ENCODE results near the gene RFX2. TPM values are rescaled to one million over a fixed set of nuclear protein-coding genes. Genes with fewer than 3 reads are reported as not detected.

The RFX2 gene
- total and polyA plus RNA-seq, 9 of the 15 experiments (the other 6 are each of a cell fraction or from before 2014, with no cell fraction given): 3.6 to 18.7 (median 8.7) TPM

DNA sequence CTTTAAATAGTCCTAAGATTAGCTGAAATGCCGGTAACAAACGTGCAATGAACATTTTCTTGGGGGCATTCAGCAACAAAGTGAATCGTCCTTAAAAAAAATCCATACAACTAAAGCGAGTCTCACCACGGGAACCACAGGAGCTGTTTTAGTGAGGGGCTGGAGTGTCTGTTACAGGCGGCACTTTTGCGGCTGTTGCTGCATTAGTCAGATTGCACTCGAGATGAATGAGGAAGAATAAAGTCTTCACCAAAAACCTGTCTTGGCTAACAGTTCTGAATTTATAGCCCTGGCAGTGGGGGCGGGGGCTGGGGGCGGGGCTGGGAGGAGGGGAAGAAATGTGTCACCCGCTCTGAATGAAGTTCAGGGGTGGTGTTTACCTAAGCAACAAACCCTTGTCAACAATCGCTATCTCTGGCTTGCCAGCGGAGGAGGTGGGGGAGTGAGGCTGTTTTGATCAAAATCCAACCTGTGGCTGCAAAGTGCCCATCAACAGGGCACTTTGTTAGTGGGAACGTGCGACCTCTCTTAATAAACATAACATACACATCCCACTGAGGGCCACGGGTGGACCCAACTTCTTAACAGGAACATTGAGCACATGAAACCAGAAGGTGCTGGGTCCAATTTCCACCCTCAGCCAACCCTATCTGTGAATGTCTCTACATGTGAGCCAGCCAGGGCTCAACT lies 44.5 kb downstream of the RFX2 start (continued):
- TF ChIP-seq, protein P1, sequence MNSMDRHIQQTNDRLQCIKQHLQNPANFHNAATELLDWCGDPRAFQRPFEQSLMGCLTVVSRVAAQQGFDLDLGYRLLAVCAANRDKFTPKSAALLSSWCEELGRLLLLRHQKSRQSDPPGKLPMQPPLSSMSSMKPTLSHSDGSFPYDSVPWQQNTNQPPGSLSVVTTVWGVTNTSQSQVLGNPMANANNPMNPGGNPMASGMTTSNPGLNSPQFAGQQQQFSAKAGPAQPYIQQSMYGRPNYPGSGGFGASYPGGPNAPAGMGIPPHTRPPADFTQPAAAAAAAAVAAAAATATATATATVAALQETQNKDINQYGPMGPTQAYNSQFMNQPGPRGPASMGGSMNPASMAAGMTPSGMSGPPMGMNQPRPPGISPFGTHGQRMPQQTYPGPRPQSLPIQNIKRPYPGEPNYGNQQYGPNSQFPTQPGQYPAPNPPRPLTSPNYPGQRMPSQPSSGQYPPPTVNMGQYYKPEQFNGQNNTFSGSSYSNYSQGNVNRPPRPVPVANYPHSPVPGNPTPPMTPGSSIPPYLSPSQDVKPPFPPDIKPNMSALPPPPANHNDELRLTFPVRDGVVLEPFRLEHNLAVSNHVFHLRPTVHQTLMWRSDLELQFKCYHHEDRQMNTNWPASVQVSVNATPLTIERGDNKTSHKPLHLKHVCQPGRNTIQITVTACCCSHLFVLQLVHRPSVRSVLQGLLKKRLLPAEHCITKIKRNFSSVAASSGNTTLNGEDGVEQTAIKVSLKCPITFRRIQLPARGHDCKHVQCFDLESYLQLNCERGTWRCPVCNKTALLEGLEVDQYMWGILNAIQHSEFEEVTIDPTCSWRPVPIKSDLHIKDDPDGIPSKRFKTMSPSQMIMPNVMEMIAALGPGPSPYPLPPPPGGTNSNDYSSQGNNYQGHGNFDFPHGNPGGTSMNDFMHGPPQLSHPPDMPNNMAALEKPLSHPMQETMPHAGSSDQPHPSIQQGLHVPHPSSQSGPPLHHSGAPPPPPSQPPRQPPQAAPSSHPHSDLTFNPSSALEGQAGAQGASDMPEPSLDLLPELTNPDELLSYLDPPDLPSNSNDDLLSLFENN (IDR thresholded peaks at IDR 0.05; ENCODE audit: low read depth in 2 of 2, low read length in 2 of 2): peak in 1 of 2 experiments; percentile 63; a peak in 1 of 4 replicates
- TF ChIP-seq CREBBP (IDR thresholded peaks at IDR 0.05; ENCODE audit: low read depth, low read length): no peak
- TF ChIP-seq, protein P2, sequence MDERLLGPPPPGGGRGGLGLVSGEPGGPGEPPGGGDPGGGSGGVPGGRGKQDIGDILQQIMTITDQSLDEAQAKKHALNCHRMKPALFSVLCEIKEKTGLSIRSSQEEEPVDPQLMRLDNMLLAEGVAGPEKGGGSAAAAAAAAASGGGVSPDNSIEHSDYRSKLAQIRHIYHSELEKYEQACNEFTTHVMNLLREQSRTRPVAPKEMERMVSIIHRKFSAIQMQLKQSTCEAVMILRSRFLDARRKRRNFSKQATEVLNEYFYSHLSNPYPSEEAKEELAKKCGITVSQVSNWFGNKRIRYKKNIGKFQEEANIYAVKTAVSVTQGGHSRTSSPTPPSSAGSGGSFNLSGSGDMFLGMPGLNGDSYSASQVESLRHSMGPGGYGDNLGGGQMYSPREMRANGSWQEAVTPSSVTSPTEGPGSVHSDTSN (CRISPR knock-in tag; IDR thresholded peaks at IDR 0.05; ENCODE audit: low read depth): no peak
- TF ChIP-seq, protein P2 (tag; conservative IDR thresholded peaks at IDR 0.05; ENCODE audit: low read depth): peak; percentile 73
- 0 out of 2 replicates have a peak, but pooled peaks have one; percentile 10 for TF ChIP-seq NFIC (IDR thresholded peaks at IDR 0.05)
- no peak for TF ChIP-seq PHB2 (IDR thresholded peaks at IDR 0.05; ENCODE audit: low read depth)
- TF ChIP-seq, protein P3, sequence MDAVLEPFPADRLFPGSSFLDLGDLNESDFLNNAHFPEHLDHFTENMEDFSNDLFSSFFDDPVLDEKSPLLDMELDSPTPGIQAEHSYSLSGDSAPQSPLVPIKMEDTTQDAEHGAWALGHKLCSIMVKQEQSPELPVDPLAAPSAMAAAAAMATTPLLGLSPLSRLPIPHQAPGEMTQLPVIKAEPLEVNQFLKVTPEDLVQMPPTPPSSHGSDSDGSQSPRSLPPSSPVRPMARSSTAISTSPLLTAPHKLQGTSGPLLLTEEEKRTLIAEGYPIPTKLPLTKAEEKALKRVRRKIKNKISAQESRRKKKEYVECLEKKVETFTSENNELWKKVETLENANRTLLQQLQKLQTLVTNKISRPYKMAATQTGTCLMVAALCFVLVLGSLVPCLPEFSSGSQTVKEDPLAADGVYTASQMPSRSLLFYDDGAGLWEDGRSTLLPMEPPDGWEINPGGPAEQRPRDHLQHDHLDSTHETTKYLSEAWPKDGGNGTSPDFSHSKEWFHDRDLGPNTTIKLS (IDR thresholded peaks at IDR 0.05; ENCODE audit: borderline replicate concordance, low read depth): no peak
- no peak for TF ChIP-seq ZNF79 (CRISPR knock-in tag; IDR thresholded peaks at IDR 0.05; ENCODE audit: low read depth)
- TF ChIP-seq KLF16 (IDR thresholded peaks at IDR 0.05): peak; percentile 44; the same call in 1 of the 2 replicates
- TF ChIP-seq, protein P4, sequence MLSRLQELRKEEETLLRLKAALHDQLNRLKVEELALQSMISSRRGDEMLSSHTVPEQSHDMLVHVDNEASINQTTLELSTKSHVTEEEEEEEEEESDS (CRISPR knock-in tag; IDR thresholded peaks at IDR 0.05): no peak
- TF ChIP-seq, protein P5, sequence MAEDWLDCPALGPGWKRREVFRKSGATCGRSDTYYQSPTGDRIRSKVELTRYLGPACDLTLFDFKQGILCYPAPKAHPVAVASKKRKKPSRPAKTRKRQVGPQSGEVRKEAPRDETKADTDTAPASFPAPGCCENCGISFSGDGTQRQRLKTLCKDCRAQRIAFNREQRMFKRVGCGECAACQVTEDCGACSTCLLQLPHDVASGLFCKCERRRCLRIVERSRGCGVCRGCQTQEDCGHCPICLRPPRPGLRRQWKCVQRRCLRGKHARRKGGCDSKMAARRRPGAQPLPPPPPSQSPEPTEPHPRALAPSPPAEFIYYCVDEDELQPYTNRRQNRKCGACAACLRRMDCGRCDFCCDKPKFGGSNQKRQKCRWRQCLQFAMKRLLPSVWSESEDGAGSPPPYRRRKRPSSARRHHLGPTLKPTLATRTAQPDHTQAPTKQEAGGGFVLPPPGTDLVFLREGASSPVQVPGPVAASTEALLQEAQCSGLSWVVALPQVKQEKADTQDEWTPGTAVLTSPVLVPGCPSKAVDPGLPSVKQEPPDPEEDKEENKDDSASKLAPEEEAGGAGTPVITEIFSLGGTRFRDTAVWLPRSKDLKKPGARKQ (CRISPR knock-in tag; IDR thresholded peaks at IDR 0.05): no peak
- TF ChIP-seq SMAD4 (CRISPR knock-in tag; conservative IDR thresholded peaks at IDR 0.05): no peak
- no peak for TF ChIP-seq POLR2B (IDR thresholded peaks at IDR 0.05; ENCODE audit: low read depth, partially characterized antibody)
- TF ChIP-seq ATF1 (CRISPR knock-in tag; IDR thresholded peaks at IDR 0.05): no peak
- TF ChIP-seq ATF1 (tag; IDR thresholded peaks at IDR 0.05): no peak
- TF ChIP-seq ZNF589 (CRISPR knock-in tag; IDR thresholded peaks at IDR 0.05; ENCODE audit: low read depth): 0 out of 2 replicates have a peak, but pooled peaks have one; percentile 24
- 0 out of 2 replicates have a peak, but pooled peaks have one; percentile 23 for TF ChIP-seq ZNF584 (CRISPR knock-in tag; IDR thresholded peaks at IDR 0.05; ENCODE audit: low read depth)
